NB4 (cell line): ENCODE data around the gene CAPG.

ENCODE experiments used
- DNase-seq: peaks from one replicate; pipeline ENCODE4 v3.0.0; 2010; ENCODE audit warnings: low read depth
- H3K4me3 ChIP-seq: one replicate; pipeline ENCODE4 v1.5.1; 2011; ENCODE audit warnings: mild to moderate bottlenecking, low read depth, low read length, moderate library complexity
- CTCF ChIP-seq: IDR thresholded peaks from one replicate; pipeline ENCODE4 v1.5.1; 2012; ENCODE audit warnings: low read depth, low read length
- MAX ChIP-seq: IDR thresholded peaks from 2 replicates; pipeline ENCODE4 v1.6.1; 2011; ENCODE audit warnings: low read depth, low read length
- MYC ChIP-seq: IDR thresholded peaks from 2 replicates; pipeline ENCODE4 v1.6.1; 2011; ENCODE audit warnings: low read depth, low read length
- POLR2A ChIP-seq: IDR thresholded peaks from 2 replicates; pipeline ENCODE4 v1.6.1; 2011; ENCODE audit warnings: mild to moderate bottlenecking; ENCODE audit not compliant: insufficient read length; ENCODE audit errors: extremely low read depth

The CAPG gene

GRCh38 chr2:85395912-85396475 is 14.2 kb downstream of the CAPG start:
- no peak for TF ChIP-seq CTCF
- no peak for TF ChIP-seq POLR2A
- no peak for TF ChIP-seq MAX
- TF ChIP-seq MYC, result no peak
- no peak for DNase-seq
- H3K4me3 ChIP-seq, result no peak overlapping the region

- no peak for TF ChIP-seq POLR2A
- TF ChIP-seq MYC, result no peak
- no peak for TF ChIP-seq CTCF
- no peak for TF ChIP-seq MAX
- no peak overlapping the region for H3K4me3 ChIP-seq
- no peak for DNase-seq
These were observed 15.2 kb downstream of the CAPG start for GRCh38 chr2:85394976-85395375.

GRCh38 chr2:85394261-85394681 is 15.9 kb downstream of the CAPG start:
- no peak overlapping the region for H3K4me3 ChIP-seq
- no peak for DNase-seq
- TF ChIP-seq MYC (no peak), CTCF (no peak), MAX (no peak), POLR2A (no peak)

- DNase-seq, result no peak
- H3K4me3 ChIP-seq, result no peak overlapping the region
- TF ChIP-seq MAX (no peak), CTCF (no peak), POLR2A (no peak), MYC (no peak)
These were observed 16.3 kb downstream of the CAPG start for GRCh38 chr2:85393836-85394235.

- TF ChIP-seq MAX, result no peak
- peak; percentile 87 for TF ChIP-seq CTCF
- 0 out of 2 replicates have a peak, but pooled peaks have one; percentile 7 for TF ChIP-seq MYC
- peak; percentile 73 for DNase-seq
- no peak overlapping the region for H3K4me3 ChIP-seq
These were observed 19.1 kb downstream of the CAPG start for GRCh38 chr2:85390941-85391669.
